IPS-20b (cell line): ENCODE results near the gene WDR43.
A peak's percentile ranks its signal among the peaks of the same experiment; 100 is the strongest.

Source experiments
- H3K27ac ChIP-seq: one replicate; pipeline ENCODE4 v1.5.1; 2013; ENCODE audit warnings: low read length
- H3K27me3 ChIP-seq: 2 replicates; pipeline ENCODE4 v1.6.1; 2013; ENCODE audit warnings: mild to moderate bottlenecking, low read length, inconsistent platforms; ENCODE audit not compliant: insufficient read depth
- H3K36me3 ChIP-seq: 2 replicates; pipeline ENCODE4 v1.6.1; 2013; ENCODE audit warnings: low read depth, mild to moderate bottlenecking, inconsistent platforms, low read length, moderate library complexity; ENCODE audit not compliant: insufficient read depth
- H3K4me1 ChIP-seq: 2 replicates; pipeline ENCODE4 v1.6.1; 2013; ENCODE audit warnings: mild to moderate bottlenecking, control low read depth, inconsistent platforms, low read length, moderate library complexity; ENCODE audit not compliant: insufficient read depth
- H3K4me3 ChIP-seq: 2 replicates; pipeline ENCODE4 v1.5.1; 2013; ENCODE audit warnings: mild to moderate bottlenecking, low read length, inconsistent platforms
- H3K9ac ChIP-seq: 2 replicates; pipeline ENCODE4 v1.6.1; 2013; ENCODE audit warnings: low read depth, mild to moderate bottlenecking, inconsistent platforms, low read length, moderate library complexity
- H3K9me3 ChIP-seq: 2 replicates; pipeline ENCODE4 v1.6.1; 2013; ENCODE audit warnings: mild to moderate bottlenecking, low read depth, low read length, inconsistent platforms; ENCODE audit not compliant: insufficient read depth

Gene WDR43

GRCh38 chr2:28894470-28895188 is at the start of gene WDR43:
Gene WDR43 (plus strand): TSS chr2:28894667. CDS start chr2:28894699, 32 bp downstream.
- Histone ChIP-seq H3K27ac (peak within 1 kb of the TSS; percentile 87), H3K27me3 (peaks cover 10% of the 10 kb centered on the region; the same call in 1 of the 2 replicates), H3K9me3 (no peaks in the 10 kb centered on the region), H3K4me1 (0 out of 2 replicates have a peak, but pooled peaks cover 3% of the 10 kb centered on the region), H3K36me3 (no peaks in the 10 kb centered on the region), H3K4me3 (peak within 1 kb of the TSS; percentile 97), H3K9ac (peak within 1 kb of the TSS; percentile 98)

DNA sequence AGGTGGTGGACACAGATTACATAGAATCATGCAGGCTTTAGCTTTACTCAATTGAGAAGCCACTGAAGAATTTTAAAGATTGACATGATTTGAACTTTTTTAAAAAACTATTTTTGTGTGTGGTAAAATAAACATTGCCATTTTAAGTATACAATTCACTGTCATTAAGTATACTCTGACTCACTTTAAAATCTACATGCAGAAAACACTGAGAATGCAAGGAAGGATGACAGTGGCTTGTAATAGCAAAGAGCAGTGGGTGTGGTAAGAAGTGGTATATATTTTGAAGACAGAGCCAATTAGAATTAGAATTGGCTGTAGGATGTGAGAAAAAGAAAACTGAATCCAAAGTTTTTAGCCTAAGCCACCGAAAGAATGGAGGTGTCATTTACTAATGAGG is 39.3 kb upstream of the WDR43 start:
- Histone ChIP-seq H3K9me3 (no peaks in the 10 kb centered on the region), H3K4me3 (no peak overlapping the region), H3K36me3 (peaks cover 28% of the 10 kb centered on the region), H3K27me3 (no peaks in the 10 kb centered on the region), H3K9ac (no peak overlapping the region), H3K27ac (no peak overlapping the region), H3K4me1 (no peaks in the 10 kb centered on the region)

DNA sequence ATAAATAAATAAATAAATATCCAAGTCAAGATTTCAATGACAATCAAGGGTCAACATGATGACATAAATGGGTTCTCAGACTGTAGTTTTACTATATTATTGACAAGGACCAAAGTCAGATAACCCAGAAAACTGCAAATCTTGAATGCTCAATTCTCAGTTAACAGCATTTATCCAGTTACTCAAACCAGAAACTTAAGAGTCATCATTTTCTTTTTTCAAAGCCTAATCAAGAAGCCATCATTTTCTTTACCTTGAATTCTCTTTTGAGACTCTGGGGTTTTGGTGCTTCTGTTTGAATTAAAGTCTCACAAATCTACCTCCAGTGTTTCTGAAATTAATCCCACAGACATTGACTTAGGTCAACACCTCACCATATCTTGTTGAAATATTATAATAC is 38.5 kb upstream of the WDR43 start:
- Histone ChIP-seq H3K4me1 (no peaks in the 10 kb centered on the region), H3K4me3 (no peak overlapping the region), H3K9ac (no peak overlapping the region), H3K27ac (no peak overlapping the region), H3K36me3 (peaks cover 35% of the 10 kb centered on the region), H3K9me3 (no peaks in the 10 kb centered on the region), H3K27me3 (no peaks in the 10 kb centered on the region)

- H3K27ac ChIP-seq: no peak overlapping the region
- peak overlapping the region; percentile 95; the same call in 1 of the 2 replicates for H3K9ac ChIP-seq
- peaks cover 13% of the 10 kb centered on the region; the same call in 1 of the 2 replicates for H3K36me3 ChIP-seq
- H3K9me3 ChIP-seq: no peaks in the 10 kb centered on the region
- H3K27me3 ChIP-seq: no peaks in the 10 kb centered on the region; the same call in 1 of the 2 replicates
- H3K4me3 ChIP-seq: peak overlapping the region; percentile 98
- H3K4me1 ChIP-seq: peaks cover 3% of the 10 kb centered on the region; the same call in 1 of the 2 replicates
These were observed 25.9 kb upstream of the WDR43 start for GRCh38 chr2:28868611-28869010.

GRCh38 chr2:28869494-28870145 is 24.8 kb upstream of the WDR43 start:
- H3K36me3 ChIP-seq: peaks cover 3% of the 10 kb centered on the region; the same call in 1 of the 2 replicates
- H3K9ac ChIP-seq: peak overlapping the region; percentile 95
- peak overlapping the region; percentile 98 for H3K4me3 ChIP-seq
- H3K4me1 ChIP-seq: peaks cover 3% of the 10 kb centered on the region; the same call in 1 of the 2 replicates
- H3K27ac ChIP-seq: peak overlapping the region; percentile 28
- peaks cover under 1% of the 10 kb centered on the region; the same call in 1 of the 2 replicates for H3K27me3 ChIP-seq
- H3K9me3 ChIP-seq: no peaks in the 10 kb centered on the region

DNA sequence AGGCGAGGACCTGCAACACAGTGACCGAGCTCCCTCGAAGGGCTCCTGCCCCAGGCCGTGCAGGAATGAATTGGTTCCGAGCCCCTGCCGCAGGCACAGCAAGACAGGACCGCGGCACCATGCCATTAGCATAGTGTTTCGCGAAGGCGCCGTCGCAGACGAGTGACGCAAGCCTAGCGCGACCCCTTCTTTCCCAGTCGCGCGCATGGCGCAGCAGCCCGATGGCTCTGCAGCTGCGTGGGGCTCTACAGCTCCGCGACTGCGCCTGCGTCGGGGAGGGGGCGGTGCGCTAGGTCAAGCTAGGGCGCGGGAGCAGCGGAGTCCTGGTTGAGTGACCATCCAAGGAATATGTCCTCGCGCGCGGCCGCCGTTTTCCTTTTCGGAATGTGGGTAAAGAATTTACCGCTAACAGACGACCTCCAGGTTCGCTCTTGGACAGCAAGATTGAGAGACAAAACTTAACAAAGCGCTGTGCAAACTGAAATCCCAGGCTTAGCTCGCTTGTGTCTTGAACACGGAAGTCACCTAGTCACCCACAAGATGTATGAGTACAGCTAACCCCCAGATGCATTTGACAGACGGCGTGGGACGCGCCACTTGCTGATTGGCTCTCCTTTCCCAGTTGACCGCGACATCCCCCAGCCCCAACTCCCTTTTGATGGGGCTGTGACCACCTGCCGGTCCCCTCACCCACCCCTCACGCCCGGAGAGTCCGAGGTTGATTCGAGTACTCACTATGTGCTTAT is 24.1 kb upstream of the WDR43 start, which contains the start of gene TRMT61B:
TRMT61B (minus strand) TSS at position 164 of the 746 bp plus-strand sequence; CDS start at position 132, 32 bp downstream.
- peak within 1 kb of the TSS; percentile 95 for H3K9ac ChIP-seq
- no peaks in the 10 kb centered on the region for H3K9me3 ChIP-seq
- peaks cover 3% of the 10 kb centered on the region; the same call in 1 of the 2 replicates for H3K4me1 ChIP-seq
- peak within 1 kb of the TSS; percentile 98 for H3K4me3 ChIP-seq
- no peaks in the 10 kb centered on the region; the same call in 1 of the 2 replicates for H3K36me3 ChIP-seq
- peaks cover 7% of the 10 kb centered on the region for H3K27me3 ChIP-seq
- peak within 1 kb of the TSS; percentile 28 for H3K27ac ChIP-seq

GRCh38 chr2:28871620-28872019 is 22.8 kb upstream of the WDR43 start:
- Histone ChIP-seq H3K36me3 (no peaks in the 10 kb centered on the region), H3K9me3 (no peaks in the 10 kb centered on the region), H3K4me3 (no peak overlapping the region), H3K27me3 (peaks cover 16% of the 10 kb centered on the region), H3K9ac (no peak overlapping the region), H3K27ac (no peak overlapping the region), H3K4me1 (peaks cover 3% of the 10 kb centered on the region; the same call in 1 of the 2 replicates)

- no peak overlapping the region for H3K4me3 ChIP-seq
- H3K9ac ChIP-seq: no peak overlapping the region
- H3K9me3 ChIP-seq: no peaks in the 10 kb centered on the region
- peaks cover 21% of the 10 kb centered on the region for H3K27me3 ChIP-seq
- H3K36me3 ChIP-seq: no peaks in the 10 kb centered on the region
- no peak overlapping the region for H3K27ac ChIP-seq
- no peaks in the 10 kb centered on the region for H3K4me1 ChIP-seq
These were observed 14.3 kb upstream of the WDR43 start for GRCh38 chr2:28880193-28880592.

GRCh38 chr2:28893488-28893887 is 979 bp upstream of the WDR43 start:
- Histone ChIP-seq H3K4me3 (no peak overlapping the region), H3K9ac (no peak overlapping the region), H3K4me1 (0 out of 2 replicates have a peak, but pooled peaks cover 3% of the 10 kb centered on the region), H3K27me3 (peaks cover 15% of the 10 kb centered on the region; the same call in 1 of the 2 replicates), H3K9me3 (no peaks in the 10 kb centered on the region), H3K27ac (no peak overlapping the region), H3K36me3 (no peaks in the 10 kb centered on the region)

DNA sequence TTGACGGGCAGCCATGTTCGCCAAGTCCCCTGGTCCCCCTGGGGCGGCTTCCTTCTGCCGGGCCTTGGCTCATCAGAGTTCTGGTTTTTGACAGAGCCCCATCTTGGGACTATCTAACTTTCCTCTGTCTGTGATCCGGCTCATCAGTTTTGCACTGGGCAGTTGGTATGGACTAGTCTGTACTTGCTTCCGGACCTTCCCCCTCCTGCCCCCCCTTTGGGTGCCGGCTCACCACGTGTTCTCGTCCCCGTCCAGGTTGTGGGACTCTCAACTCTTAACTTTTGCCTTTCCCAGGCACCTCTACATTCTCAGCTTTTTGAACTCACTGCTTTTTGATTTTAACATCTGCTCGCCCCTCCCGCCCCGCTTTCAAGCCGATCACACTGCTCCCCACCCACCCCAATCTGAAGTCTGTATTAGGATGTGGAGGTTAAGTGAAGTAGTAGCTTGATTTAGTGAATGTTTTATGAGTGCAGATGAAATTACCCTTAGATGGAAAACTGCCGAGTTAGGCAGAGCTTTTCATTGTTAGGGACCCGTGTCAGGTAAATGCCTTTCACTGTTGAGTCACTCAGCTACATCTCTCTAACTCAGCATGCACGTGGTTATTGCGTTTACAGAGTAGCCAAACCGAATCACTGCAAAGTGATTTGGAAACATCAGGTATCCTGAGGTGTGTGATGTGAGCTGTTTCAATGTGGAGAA is 874 bp downstream of the WDR43 start:
- H3K4me1 ChIP-seq: 0 out of 2 replicates have a peak, but pooled peaks cover 3% of the 10 kb centered on the region
- peak overlapping the region; percentile 87 for H3K27ac ChIP-seq
- H3K36me3 ChIP-seq: no peaks in the 10 kb centered on the region
- no peaks in the 10 kb centered on the region for H3K9me3 ChIP-seq
- H3K27me3 ChIP-seq: peaks cover 9% of the 10 kb centered on the region; the same call in 1 of the 2 replicates
- H3K9ac ChIP-seq: peak overlapping the region; percentile 98
- H3K4me3 ChIP-seq: peak overlapping the region; percentile 97
